ENCODE results near the gene MINDY1.

Gene MINDY1

GRCh38 chr1:151006327-151007052 is at the start of gene MINDY1:
TSS of gene MINDY1 (minus strand) at chr1:151006902. CDS start at chr1:151002617, 4,285 bp downstream.
- DNase-seq = peak; percentile 47 to 59

DNA sequence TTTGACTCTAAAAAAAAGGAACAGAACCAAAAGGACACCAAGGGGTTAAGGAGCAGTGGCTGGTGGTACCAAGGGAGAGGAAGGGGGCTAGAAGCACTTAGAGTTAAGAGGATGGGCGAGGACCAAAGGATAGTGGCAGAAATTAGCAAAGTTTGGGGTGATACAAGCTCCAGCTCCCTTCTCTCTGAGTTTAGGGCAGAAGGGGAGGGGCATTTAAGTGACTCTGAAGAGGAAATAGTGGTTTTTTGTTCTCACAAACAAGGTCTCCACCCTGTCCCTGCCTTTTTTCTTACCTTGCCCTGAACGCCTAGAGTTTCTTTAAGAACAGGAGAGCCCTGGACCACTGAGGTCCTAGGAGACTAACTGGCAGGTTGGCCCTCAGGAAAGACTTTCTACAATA is 49.4 kb upstream of the MINDY1 start:
- peak; percentile 49 to 75 for DNase-seq

GRCh38 chr1:151055581-151055980 is 48.9 kb upstream of the MINDY1 start:
- no peak for DNase-seq

- no peak for DNase-seq
These were observed 48.4 kb upstream of the MINDY1 start for GRCh38 chr1:151054971-151055547.

DNA sequence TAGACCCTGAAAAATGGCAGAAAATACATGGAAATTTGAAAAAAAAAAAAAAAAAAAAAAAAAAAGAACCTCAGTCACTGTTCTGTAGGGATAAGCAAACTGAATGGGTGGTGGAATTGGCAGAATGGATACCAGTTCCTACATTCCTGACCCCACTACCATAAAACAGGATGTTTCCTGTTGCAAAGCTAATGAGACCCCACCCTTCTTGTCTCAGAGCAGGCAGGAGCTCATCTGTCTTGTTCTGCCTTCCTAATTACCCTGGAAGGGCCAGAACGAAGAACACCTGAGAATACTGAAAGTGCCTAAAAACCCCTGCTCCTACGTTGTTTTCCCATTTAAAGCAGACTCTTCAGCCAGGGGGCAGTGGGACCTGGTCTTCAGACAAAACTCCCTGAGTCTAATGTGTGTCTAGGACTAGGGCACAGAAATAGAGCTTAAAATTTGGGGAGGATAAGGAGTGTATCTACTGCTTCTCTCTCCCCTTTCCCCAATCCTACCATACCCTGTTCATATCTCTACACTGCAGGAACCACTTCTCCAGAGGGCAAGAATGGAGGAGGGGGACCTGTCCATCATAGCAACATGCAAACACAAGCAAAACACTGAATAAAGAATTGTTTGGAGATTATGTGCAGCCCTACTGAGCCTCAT is 44.8 kb upstream of the MINDY1 start:
- DNase-seq = no peak

- no peak for DNase-seq
These were observed 43.5 kb upstream of the MINDY1 start for GRCh38 chr1:151050051-151050688.

- no peak for DNase-seq
These were observed 42.8 kb upstream of the MINDY1 start for GRCh38 chr1:151049458-151049857.

DNA sequence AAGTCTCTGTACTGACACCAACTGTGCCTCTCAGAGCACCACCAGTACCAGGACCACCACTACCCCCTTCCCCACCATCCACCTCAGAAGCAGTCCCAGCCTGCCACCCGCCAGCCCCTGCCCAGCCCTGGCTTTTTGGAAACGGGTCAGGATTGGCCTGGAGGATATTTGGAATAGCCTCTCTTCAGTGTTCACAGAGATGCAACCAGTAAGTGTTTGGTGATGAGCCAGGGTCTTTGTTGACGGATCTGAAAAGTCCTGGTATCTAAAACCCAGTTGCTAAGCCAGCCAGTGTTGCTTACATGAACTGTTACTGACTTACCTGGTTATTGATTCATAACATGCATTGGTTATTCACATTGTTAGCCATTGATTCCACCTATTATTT is 41.9 kb upstream of the MINDY1 start:
- peak in 1 of 2 donors; percentile 31 for DNase-seq

GRCh38 chr1:151047925-151048644 is 41.4 kb upstream of the MINDY1 start:
- peak; percentile 68 to 70 for DNase-seq

DNA sequence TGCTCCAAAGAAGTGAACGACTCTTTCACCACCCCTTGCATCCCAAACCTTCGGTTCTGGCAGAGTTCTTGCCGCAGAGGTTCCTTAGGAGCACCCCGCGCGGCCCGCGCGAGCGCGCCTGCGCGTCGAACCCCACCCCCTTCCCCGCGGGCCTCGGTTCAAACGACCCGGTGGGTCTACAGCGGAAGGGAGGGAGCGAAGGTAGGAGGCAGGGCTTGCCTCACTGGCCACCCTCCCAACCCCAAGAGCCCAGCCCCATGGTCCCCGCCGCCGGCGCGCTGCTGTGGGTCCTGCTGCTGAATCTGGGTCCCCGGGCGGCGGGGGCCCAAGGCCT is 40.9 kb upstream of the MINDY1 start, which contains the start of gene C1orf56:
C1orf56 (plus strand) TSS at position 161 of the 334 bp plus-strand sequence; CDS start at position 258, 97 bp downstream.
- DNase-seq = peak; percentile 62 to 68

GRCh38 chr1:151043163-151043562 is 36.5 kb upstream of the MINDY1 start:
- peak in 1 of 2 donors; percentile 31 for DNase-seq

DNA sequence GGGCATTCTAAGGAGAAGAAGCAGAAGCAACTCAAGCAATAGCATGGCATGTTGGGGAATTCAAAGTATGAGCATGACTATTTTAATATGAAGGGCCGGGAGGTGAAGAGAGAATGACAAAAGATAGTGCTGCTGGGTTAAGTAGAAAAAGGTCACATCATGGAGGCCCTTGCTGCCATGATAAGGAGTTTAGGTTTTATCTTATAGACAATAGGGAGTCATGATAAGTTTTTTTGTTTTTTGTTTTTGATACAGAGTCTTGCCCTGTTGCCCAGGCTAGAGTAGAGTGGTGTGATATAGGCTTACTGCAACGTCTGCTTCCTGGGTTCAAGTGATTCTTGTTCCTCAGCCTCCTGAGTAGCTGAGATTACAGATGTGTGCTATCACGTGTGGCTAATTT is 32.8 kb upstream of the MINDY1 start:
- no peak for DNase-seq

- DNase-seq = no peak
These were observed 30.3 kb upstream of the MINDY1 start for GRCh38 chr1:151037032-151037431.

DNA sequence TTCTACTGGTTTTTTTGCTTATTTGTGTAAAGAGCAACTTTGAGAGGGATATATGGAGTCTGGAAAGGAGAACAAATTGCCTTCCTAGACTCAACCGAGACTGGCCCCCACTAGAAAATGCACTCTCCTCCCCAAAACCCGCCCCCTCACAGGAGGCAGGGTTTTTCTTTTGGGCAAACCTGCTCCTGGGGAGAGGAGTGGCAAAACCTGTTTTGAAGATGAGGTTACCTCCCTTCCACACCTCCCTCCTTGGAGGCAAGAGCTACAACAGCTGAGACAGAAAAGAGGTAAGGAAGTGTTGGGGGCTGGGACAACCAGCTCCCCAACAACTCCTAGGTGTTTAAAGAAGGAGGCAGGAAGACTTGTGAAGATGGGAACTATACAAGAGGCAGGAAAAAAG is 29.7 kb upstream of the MINDY1 start, which contains the start of gene BNIPL:
BNIPL (plus strand) TSS at position 231 of the 400 bp plus-strand sequence; CDS start at position 371, 140 bp downstream.
- DNase-seq = no peak

DNA sequence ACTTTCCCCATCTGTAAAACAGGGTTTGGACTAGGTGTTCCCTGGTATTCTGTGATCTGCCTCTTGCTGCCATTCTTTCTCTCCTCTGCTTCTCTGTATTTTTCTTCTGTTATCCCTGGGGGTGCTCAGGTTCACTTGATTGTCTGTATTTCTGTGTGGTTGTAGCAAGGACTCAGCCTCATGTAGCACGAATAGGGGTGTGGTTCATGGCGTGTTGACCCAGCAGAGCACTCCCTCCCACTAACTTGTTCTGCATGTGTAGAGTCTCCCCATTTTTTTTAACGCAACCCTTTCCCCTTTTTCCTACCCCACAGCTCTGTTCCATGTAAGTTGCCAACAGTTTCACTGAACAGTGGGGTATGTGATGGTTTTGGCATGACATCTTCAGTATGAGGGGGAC is 28.5 kb upstream of the MINDY1 start:
- DNase-seq = no peak

DNA sequence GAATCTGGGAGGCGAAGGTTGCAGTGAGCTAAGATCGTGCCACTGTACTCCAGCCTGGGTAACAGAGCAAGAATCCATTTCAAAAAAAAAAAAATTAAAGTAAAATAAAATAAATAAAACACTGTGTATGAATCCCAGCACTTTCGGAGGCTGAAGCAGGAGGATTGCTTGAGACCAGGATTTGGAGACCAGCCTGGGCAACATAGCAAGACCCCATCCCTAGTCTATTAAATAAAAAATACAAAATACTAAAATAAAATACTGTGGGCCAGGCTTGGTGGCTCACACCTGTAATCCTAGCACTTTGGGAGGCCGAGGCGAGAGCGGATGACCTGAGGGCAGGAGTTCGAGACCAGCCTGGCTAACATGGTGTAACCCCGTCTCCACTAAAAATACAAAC is 25.5 kb upstream of the MINDY1 start:
- DNase-seq = no peak

GRCh38 chr1:151026460-151026859 is 19.8 kb upstream of the MINDY1 start:
- DNase-seq = no peak

GRCh38 chr1:151024540-151025146 is 17.9 kb upstream of the MINDY1 start:
- DNase-seq = peak; percentile 87 to 90

GRCh38 chr1:151013518-151013917 is 6.8 kb upstream of the MINDY1 start:
- DNase-seq = no peak

DNA sequence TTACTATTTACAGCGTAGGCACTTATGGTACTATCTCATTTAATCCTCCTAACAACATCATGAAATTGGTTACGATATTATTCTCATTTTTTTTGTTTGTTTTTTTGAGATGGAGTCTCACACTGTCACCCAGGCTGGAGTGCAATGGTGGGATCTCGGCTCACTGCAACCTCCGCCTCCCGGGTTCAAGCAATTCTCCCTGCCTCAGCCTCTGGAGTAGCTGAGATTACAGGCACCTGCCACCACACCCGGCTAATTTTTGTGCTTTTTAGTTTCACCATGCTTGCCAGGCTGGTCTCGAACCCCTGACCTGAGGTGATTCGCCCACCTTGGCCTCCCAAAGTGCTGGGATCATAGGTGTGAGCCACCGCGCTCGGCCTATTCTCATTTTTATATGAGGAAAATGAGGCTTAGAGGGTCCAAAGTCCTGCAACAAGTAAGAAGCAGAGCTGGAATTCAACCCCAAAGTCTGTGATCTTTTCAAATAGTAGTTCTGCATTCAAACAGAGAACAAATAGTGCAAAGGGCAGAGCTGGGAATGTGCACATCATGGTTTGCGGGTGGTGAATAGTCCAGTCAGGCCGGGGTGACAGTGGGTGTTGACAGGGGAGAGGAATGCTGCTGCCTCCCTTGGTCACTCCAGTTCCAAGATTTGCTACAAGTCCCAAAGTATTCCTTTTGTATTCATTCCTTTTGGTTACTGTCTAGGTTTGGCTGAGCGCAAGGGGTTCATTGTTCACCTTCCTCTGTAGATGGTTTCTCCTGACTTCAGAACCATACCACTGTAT is 6.2 kb upstream of the MINDY1 start:
- DNase-seq = no peak

- DNase-seq = no peak
These were observed 4.6 kb upstream of the MINDY1 start for GRCh38 chr1:151011154-151011850.
